Natural killer cell treated with Interleukin-12 subunit alpha and Interleukin-12 subunit beta and Interleukin-15 and Interleukin-18, amount 100 ng/mL, for 72 hours (primary cell): ENCODE measurements around the gene MYH8. TPM values are rescaled to one million over a fixed set of nuclear protein-coding genes. Genes with fewer than 3 reads are reported as not detected.

Experiments
- ATAC-seq, 2 donors: fragments of 150-1000 bp; cut with Tn5 transposase in 1 of 2; sonication (Bioruptor Pico), chemical (Tn5 transposase) in 1 of 2; 2 replicates each; pipeline ENCODE4 v1.10.0; 2021
- DNase-seq: peaks from one replicate; pipeline ENCODE4 v3.0.0; 2022; ENCODE audit warnings: low spot score
- H3K27ac Mint-ChIP-seq, 2 donors: 1 replicate in 1 of 2; 2 replicates in 1 of 2; pipeline ENCODE4 v1.8.0; 2022; ENCODE audit warnings: mixed read lengths in 2 of 2, mild to moderate bottlenecking in 1 of 2, moderate library complexity in 1 of 2
- H3K27me3 Mint-ChIP-seq, 2 donors: 1 replicate in 1 of 2; 2 replicates in 1 of 2; pipeline ENCODE4 v1.8.0; 2022; ENCODE audit warnings: mixed read lengths in 2 of 2
- H3K36me3 Mint-ChIP-seq: one replicate; pipeline ENCODE4 v1.8.0; 2022; ENCODE audit warnings: mixed read lengths
- H3K4me1 Mint-ChIP-seq, 2 donors: 1 replicate in 1 of 2; 2 replicates in 1 of 2; pipeline ENCODE4 v1.8.0; 2022; ENCODE audit warnings: low read depth in 2 of 2, mixed read lengths in 2 of 2, mild to moderate bottlenecking in 1 of 2
- H3K4me3 Mint-ChIP-seq: one replicate; pipeline ENCODE4 v1.8.0; 2022; ENCODE audit warnings: mixed read lengths
- H3K9me3 Mint-ChIP-seq: 2 replicates; pipeline ENCODE4 v1.8.0; 2022; ENCODE audit warnings: mixed read lengths
- total RNA-seq, 2 donors: library from RNA; stranded (reverse); gene quantifications; one replicate each; pipeline ENCODE4 v1.2.3, GENCODE V29; 2022

MYH8 gene
- total RNA-seq, result not detected

DNA sequence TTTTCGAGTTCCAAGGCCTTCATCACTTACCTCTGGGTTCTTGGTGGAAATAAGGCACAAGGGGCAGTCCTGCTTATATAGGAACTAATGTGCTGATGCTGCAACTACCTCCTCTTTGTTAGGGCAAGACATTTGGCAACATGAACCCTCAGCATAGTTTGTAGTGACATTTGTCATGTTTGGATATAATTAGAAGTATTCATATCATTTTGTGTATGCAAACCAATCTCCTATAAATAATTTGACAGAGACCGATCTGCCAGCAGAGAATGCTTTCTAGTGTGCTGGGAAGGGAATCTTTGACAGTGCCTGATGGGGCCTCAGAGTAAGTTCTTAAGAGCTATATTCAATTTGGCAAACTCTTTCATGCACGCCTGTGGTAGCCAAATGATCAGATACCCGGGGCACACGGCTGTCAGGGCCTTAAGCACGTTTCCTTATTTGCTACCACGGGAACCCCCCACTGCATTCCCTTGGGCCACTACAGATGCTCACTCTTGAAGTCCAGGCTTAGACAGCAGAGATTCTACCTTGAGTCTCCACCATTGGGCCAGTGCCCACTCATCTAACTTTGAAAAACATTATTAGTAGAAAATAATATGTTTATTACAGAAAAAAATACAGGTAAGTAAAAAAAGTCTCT, at the start of gene MYH8:
Gene MYH8 (minus strand): TSS at position 51 of the 643 bp plus-strand sequence. CDS start 1,723 bp downstream, outside the sequence.
- no peaks in the 10 kb centered on the region for H3K4me1 Mint-ChIP-seq
- H3K27ac Mint-ChIP-seq, result no peak within 1 kb of the TSS
- H3K4me3 Mint-ChIP-seq, result no peak within 1 kb of the TSS
- peaks cover 24 to 29% of the 10 kb centered on the region in 2 donors for H3K27me3 Mint-ChIP-seq
- no peak for ATAC-seq
- H3K36me3 Mint-ChIP-seq, result no peaks in the 10 kb centered on the region
- no peak for DNase-seq
- H3K9me3 Mint-ChIP-seq, result no peaks in the 10 kb centered on the region

DNA sequence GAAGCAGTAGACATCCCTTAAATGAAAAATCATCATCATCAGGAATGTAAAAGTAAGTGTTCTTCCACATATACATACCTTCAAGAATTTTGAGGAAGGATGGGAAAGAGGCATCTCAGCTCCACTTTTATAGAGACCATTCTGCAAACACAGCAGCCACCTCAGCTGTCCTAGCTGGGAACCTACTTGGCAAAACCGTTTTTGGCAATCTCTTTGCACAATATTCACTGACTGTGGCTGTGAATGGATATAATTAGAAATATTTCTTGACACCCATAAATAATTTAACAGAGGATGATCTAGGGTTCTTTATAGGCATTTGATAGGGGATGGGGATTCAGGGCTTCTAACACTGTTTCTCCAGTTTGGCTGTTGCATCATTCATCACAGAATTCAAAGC, 47.7 kb upstream of the MYH8 start, which contains the start of gene MYH4:
Gene MYH4 (minus strand): TSS at position 101 of the 400 bp plus-strand sequence. CDS start 2,814 bp downstream, outside the sequence.
- DNase-seq (no peak), ATAC-seq (no peak)
- no peaks in the 10 kb centered on the region for H3K36me3 Mint-ChIP-seq
- H3K4me3 Mint-ChIP-seq, result no peak within 1 kb of the TSS
- H3K27me3 Mint-ChIP-seq, result peaks cover 21 to 24% of the 10 kb centered on the region in 2 donors
- H3K27ac Mint-ChIP-seq, result no peak within 1 kb of the TSS
- no peaks in the 10 kb centered on the region for H3K4me1 Mint-ChIP-seq
- H3K9me3 Mint-ChIP-seq, result no peaks in the 10 kb centered on the region

DNA sequence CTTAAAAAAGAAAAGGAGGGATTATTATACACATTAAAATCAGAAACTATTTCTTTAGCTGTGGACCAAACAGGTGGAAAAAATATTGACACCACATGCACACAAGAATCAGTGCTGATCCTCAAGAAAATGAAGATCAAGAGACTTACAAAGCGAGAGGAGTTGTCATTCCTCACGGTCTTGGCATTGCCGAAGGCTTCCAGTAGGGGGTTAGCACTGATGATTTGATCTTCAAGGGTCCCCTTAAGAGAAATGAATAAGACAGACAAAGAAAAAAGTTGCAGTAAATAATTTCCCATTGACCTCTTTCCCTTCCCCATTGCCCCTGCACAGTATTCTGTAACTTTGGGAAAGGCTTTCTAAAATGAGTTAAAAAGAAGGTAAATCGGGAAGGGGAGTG, 41.7 kb upstream of the MYH8 start:
- DNase-seq, result no peak
- Mint-ChIP-seq H3K9me3 (no peaks in the 10 kb centered on the region), H3K4me1 (no peaks in the 10 kb centered on the region), H3K27me3 (peaks cover 39 to 64% of the 10 kb centered on the region in 2 donors), H3K4me3 (no peak overlapping the region), H3K36me3 (no peaks in the 10 kb centered on the region), H3K27ac (no peak overlapping the region)
- ATAC-seq, result no peak

DNA sequence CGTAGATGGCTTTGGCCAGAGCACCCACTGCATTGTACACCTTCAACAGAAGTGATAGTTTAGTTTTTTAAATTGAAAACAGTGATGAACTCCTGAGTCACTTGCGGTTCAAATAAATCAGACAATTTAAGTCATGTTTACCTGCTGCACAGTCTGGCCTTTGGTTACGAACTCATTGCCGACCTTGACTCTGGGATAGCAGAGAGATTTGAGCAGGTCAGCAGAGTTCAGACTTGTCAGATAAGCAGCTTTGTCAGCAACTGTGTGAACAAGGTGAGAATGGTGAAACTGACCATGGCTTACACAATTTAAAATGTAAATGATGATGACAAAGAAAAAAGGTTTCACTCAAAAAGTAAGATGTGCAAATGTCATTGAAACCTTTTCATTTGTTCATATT, 38.3 kb upstream of the MYH8 start:
- Mint-ChIP-seq H3K4me3 (no peak overlapping the region), H3K36me3 (no peaks in the 10 kb centered on the region), H3K27me3 (peaks cover 31 to 52% of the 10 kb centered on the region in 2 donors), H3K27ac (no peak overlapping the region), H3K4me1 (no peaks in the 10 kb centered on the region), H3K9me3 (no peaks in the 10 kb centered on the region)
- DNase-seq, result no peak
- ATAC-seq, result no peak

GRCh38 chr17:10458701-10459100, 37.0 kb upstream of the MYH8 start:
- Mint-ChIP-seq H3K4me3 (no peak overlapping the region), H3K27ac (no peak overlapping the region), H3K27me3 (peaks cover 27 to 48% of the 10 kb centered on the region in 2 donors), H3K4me1 (no peaks in the 10 kb centered on the region), H3K36me3 (no peaks in the 10 kb centered on the region), H3K9me3 (no peaks in the 10 kb centered on the region)
- no peak for ATAC-seq
- DNase-seq, result no peak

DNA sequence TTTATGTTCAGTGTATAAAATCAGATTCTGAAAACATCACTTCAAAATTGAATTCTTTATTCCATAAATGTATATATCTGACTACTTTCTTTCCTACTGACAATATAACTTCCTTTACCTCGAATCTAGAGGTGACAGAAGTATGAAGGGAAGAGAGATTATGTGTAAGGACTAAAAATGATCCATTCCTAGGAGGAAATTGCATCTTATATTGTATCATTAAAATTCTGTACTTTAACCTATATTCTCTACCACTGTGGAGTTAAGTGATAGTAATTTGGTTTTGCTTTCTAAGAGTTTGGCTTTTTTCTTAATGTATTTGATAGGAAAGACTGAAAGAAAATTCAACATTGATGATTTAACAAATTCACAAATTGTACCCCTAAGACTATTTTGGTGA, 36.2 kb upstream of the MYH8 start:
- Mint-ChIP-seq H3K27ac (no peak overlapping the region), H3K4me3 (no peak overlapping the region), H3K9me3 (no peaks in the 10 kb centered on the region), H3K27me3 (peaks cover 29 to 48% of the 10 kb centered on the region in 2 donors), H3K4me1 (no peaks in the 10 kb centered on the region), H3K36me3 (no peaks in the 10 kb centered on the region)
- DNase-seq, result no peak
- no peak for ATAC-seq

DNA sequence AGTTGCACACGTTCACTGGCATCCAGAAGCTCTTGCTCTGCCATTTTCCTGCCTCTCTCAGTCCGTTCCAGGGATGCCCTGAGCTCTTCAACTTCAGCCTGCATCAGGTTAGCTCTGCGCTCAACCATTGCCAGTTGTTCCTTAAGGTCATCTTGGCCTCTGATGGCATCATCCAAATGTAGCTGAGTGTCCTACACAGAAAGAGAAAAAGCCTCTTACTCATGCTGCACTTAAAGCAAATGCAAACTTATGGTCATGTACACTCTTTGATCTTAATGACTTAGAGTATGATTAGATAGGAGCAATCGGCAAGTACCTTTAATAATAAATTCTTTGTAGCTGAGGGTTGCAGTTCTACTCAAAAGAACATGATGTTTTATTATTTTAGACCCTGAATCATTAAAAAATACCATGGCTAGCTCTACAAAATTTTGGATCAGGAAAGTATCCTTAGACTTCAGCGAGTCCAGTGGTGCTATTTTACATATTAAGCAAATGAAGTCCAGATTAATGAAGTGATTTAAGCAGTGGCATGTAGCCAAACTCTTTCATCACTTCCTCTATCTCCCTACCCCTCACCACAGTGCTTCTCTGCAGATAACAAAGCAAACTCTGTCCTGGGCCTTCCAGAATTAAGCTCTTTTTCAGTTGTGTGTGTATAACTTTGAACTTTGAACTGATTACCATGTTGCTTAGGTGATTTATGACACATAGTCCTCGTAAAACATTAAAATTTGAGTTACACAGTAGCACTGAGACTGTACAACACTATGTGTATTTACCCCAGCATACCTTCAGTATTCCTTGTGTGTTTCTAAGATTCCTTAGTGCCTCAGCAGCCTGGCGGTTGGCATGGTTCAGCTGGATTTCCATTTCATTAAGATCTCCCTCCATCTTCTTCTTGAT, 25.5 kb upstream of the MYH8 start:
- Mint-ChIP-seq H3K9me3 (no peaks in the 10 kb centered on the region), H3K36me3 (no peaks in the 10 kb centered on the region), H3K27ac (no peak overlapping the region), H3K4me1 (no peaks in the 10 kb centered on the region), H3K4me3 (no peak overlapping the region), H3K27me3 (peaks cover 40 to 48% of the 10 kb centered on the region in 2 donors)
- DNase-seq, result no peak
- no peak for ATAC-seq

DNA sequence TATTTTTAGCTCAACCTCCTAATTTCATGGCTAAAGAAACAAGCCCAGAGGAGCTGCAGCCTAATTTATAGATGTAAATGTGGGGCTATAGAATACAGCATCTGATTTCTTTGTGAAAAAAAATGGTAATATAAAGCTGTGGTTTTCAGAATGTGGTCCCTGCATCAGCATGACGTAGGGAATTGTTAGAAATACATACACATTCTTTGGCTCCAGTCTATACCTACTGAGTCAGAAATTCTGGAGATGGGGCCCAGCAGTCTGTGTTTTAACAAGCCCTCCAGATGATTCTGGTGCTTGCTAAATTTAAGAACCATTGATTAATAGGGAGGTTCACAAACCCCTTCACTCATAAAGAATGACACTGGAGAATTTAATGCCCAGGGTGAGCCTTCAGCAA, 18.1 kb upstream of the MYH8 start:
- ATAC-seq, result no peak
- Mint-ChIP-seq H3K36me3 (no peaks in the 10 kb centered on the region), H3K4me3 (no peak overlapping the region), H3K4me1 (peaks cover 0 to 4% of the 10 kb centered on the region in 2 donors), H3K9me3 (no peaks in the 10 kb centered on the region), H3K27ac (no peak overlapping the region), H3K27me3 (peaks cover 41 to 55% of the 10 kb centered on the region in 2 donors)
- DNase-seq, result no peak

GRCh38 chr17:10435096-10435495, 13.3 kb upstream of the MYH8 start:
- H3K27ac Mint-ChIP-seq, result no peak overlapping the region
- peaks cover 39 to 65% of the 10 kb centered on the region in 2 donors for H3K27me3 Mint-ChIP-seq
- H3K4me3 Mint-ChIP-seq, result no peak overlapping the region
- H3K4me1 Mint-ChIP-seq, result peaks cover 0 to 4% of the 10 kb centered on the region in 2 donors
- no peak for ATAC-seq
- H3K9me3 Mint-ChIP-seq, result no peaks in the 10 kb centered on the region
- H3K36me3 Mint-ChIP-seq, result peaks cover 4% of the 10 kb centered on the region
- no peak for DNase-seq

DNA sequence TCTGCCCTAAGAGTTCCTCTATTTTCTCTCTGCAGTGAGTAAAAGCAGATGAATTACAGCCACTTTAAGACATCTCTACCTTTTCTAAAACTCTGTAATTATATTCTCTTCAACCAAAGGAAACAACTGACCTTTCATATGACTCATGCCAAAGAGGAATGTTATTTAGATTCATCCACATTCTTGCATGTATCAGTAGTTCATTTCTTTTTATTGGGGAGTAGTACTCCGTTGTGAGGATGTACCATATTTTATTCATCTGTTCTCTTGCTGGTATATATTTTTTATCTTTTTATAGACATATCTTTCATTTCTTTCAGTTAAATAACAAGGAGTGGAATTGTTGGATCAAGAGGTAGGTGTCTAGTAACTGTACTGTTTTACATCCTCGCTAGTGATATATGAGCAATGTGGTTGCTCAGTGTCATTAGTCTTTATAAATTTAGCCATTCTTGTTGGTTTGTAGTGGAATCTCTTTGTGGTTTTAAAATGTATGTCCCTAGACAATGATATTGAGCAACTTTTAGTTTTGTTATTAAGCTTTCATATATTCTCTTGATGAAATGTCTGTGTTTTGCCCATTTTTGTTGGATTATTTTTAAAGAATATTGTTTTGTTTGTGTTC, 7.8 kb upstream of the MYH8 start:
- Mint-ChIP-seq H3K9me3 (no peaks in the 10 kb centered on the region), H3K36me3 (peaks cover 4% of the 10 kb centered on the region), H3K4me3 (no peak overlapping the region), H3K4me1 (no peaks in the 10 kb centered on the region), H3K27me3 (peaks cover 39 to 81% of the 10 kb centered on the region in 2 donors), H3K27ac (no peak overlapping the region)
- DNase-seq (no peak), ATAC-seq (no peak)

- no peak overlapping the region for H3K4me3 Mint-ChIP-seq
- ATAC-seq, result no peak
These were observed 7.0 kb upstream of the MYH8 start for GRCh38 chr17:10428781-10429180.

DNA sequence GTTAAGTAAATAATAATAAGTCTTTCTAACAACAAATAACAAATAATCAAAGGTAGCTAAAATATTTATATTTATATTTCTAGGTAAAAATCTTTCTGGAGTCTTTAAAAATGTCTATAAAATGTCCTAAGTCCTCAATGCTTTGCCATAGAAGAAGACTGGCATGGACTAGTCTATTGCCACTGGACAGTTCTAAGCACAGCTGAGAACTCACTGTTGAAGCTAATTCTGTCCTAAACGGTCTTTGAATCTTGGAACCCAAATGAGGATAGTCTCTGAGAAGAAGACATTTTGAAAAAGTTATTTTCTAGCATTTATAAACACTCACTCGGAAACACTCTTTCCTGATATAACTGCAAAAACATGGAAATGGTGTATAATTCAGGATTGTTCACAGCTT, 539 bp downstream of the MYH8 start:
- Mint-ChIP-seq H3K4me1 (no peaks in the 10 kb centered on the region), H3K27ac (no peak overlapping the region), H3K4me3 (no peak overlapping the region), H3K36me3 (no peaks in the 10 kb centered on the region), H3K9me3 (no peaks in the 10 kb centered on the region), H3K27me3 (peaks cover 18 to 25% of the 10 kb centered on the region in 2 donors)
- no peak for ATAC-seq
- DNase-seq, result no peak

More at GRCh38 chr17:10428781-10429180, 7.0 kb upstream of the MYH8 start:
- no peak for DNase-seq
- H3K27me3 Mint-ChIP-seq, result peaks cover 38 to 77% of the 10 kb centered on the region in 2 donors
- no peaks in the 10 kb centered on the region for H3K4me1 Mint-ChIP-seq
- H3K36me3 Mint-ChIP-seq, result peaks cover 4% of the 10 kb centered on the region
- H3K27ac Mint-ChIP-seq, result no peak overlapping the region
- no peaks in the 10 kb centered on the region for H3K9me3 Mint-ChIP-seq

GRCh38 chr17:10420811-10421210, 939 bp downstream of the MYH8 start:
- H3K36me3 Mint-ChIP-seq, result no peaks in the 10 kb centered on the region
- no peaks in the 10 kb centered on the region for H3K9me3 Mint-ChIP-seq
- ATAC-seq (no peak), DNase-seq (no peak)
- peaks cover 21 to 29% of the 10 kb centered on the region in 2 donors for H3K27me3 Mint-ChIP-seq
- peaks cover 0 to 3% of the 10 kb centered on the region in 2 donors for H3K4me1 Mint-ChIP-seq
- no peak overlapping the region for H3K4me3 Mint-ChIP-seq
- no peak overlapping the region for H3K27ac Mint-ChIP-seq

- H3K9me3 Mint-ChIP-seq, result no peaks in the 10 kb centered on the region
- H3K4me3 Mint-ChIP-seq, result no peak overlapping the region
- no peaks in the 10 kb centered on the region for H3K36me3 Mint-ChIP-seq
- ATAC-seq, result no peak
- peaks cover 0 to 3% of the 10 kb centered on the region in 2 donors for H3K4me1 Mint-ChIP-seq
- peaks cover 32 to 37% of the 10 kb centered on the region in 2 donors for H3K27me3 Mint-ChIP-seq
- H3K27ac Mint-ChIP-seq, result no peak overlapping the region
- DNase-seq, result no peak
These were observed 4.3 kb downstream of the MYH8 start for GRCh38 chr17:10417431-10417830.
